HepG2 (cell line): ENCODE measurements around the gene OVOL2. TPM values are rescaled to one million over a fixed set of nuclear protein-coding genes. Genes with fewer than 3 reads are reported as not detected.

Experiments
- IRF9 ChIP-seq: sonication (generic); formaldehyde crosslinking; IDR thresholded peaks from 2 replicates; pipeline ENCODE4 v1.8.0; 2022; ENCODE audit warnings: missing genetic modification reagents, mild to moderate bottlenecking, borderline replicate concordance
- KIAA2018 ChIP-seq: sonication (generic); formaldehyde crosslinking; IDR thresholded peaks from 2 replicates; pipeline ENCODE4 v1.5.0; 2020; ENCODE audit warnings: mild to moderate bottlenecking, missing genetic modification reagents, borderline replicate concordance
- KLF16 ChIP-seq, 2 experiments: sonication (generic) in 1 of 2; formaldehyde crosslinking in 1 of 2; IDR thresholded peaks; 2 replicates each; pipeline versions ENCODE4 v1.6.1 to v1.8.0; 2016 to 2023; ENCODE audit warnings: missing genetic modification reagents in 2 of 2, missing compliant biosample characterization in 1 of 2
- MBD4 ChIP-seq: IDR thresholded peaks from 2 replicates; pipeline ENCODE4 v1.6.1; 2012; ENCODE audit warnings: low read length, inconsistent platforms, borderline replicate concordance
- MTF1 ChIP-seq: sonication (generic); formaldehyde crosslinking; IDR thresholded peaks from 2 replicates; pipeline ENCODE4 v1.5.0; 2020; ENCODE audit warnings: missing genetic modification reagents
- PREB ChIP-seq: sonication (generic); formaldehyde crosslinking; IDR thresholded peaks from 2 replicates; pipeline ENCODE4 v1.4.0; 2020; ENCODE audit warnings: missing genetic modification reagents
- SPEN ChIP-seq: sonication (generic); formaldehyde crosslinking; IDR thresholded peaks from 2 replicates; pipeline ENCODE4 v1.5.1; 2020; ENCODE audit warnings: low read depth, mild to moderate bottlenecking, missing genetic modification reagents
- TAF1 ChIP-seq: sonication (generic); formaldehyde crosslinking; IDR thresholded peaks from 2 replicates; pipeline ENCODE4 v1.4.0; 2020; ENCODE audit warnings: missing genetic modification reagents
- XBP1 ChIP-seq: sonication (generic); formaldehyde crosslinking; IDR thresholded peaks from 2 replicates; pipeline ENCODE4 v1.5.0; 2020; ENCODE audit warnings: missing genetic modification reagents
- ZNF142 ChIP-seq: sonication (generic); formaldehyde crosslinking; IDR thresholded peaks from 2 replicates; pipeline ENCODE4 v1.4.0; 2020; ENCODE audit warnings: missing genetic modification reagents
- ZNF550 ChIP-seq: sonication (generic); formaldehyde crosslinking; IDR thresholded peaks from 2 replicates; pipeline ENCODE4 v1.4.0; 2020; ENCODE audit warnings: mild to moderate bottlenecking, missing genetic modification reagents, borderline replicate concordance
- ZNF629 ChIP-seq: sonication (generic); formaldehyde crosslinking; conservative IDR thresholded peaks from 2 replicates; pipeline ENCODE4 v1.5.0; 2020; ENCODE audit warnings: missing genetic modification reagents
- ZNF768 ChIP-seq: sonication (generic); formaldehyde crosslinking; IDR thresholded peaks from 2 replicates; pipeline ENCODE4 v1.4.0; 2020; ENCODE audit warnings: missing genetic modification reagents
- polyA plus RNA-seq, 8 experiments: library from polyadenylated mRNA; depleted of rRNA in 3 of 8; stranded (reverse) in 7 of 8; unstranded in 1 of 8; fragments of >200 nt; fragmentation: Illumina TruSeq in 4 of 8; extraction: Trizol in 4 of 8; gene quantifications; 2 replicates each; pipeline versions ENCODE4 v1.2.1 to v1.2.3, GENCODE V29; 2011 to 2016; ENCODE audit warnings: low read depth in 4 of 8, missing spikeins in 1 of 8, mixed read lengths in 1 of 8; ENCODE audit not compliant: insufficient read depth in 1 of 8
- total RNA-seq, 5 experiments: library from RNA; depleted of rRNA; stranded (reverse); fragments of >200 nt; fragmentation: Illumina TruSeq; extraction: Trizol; gene quantifications; 2 replicates each; pipeline ENCODE4 v1.2.3, GENCODE V29; 2016; ENCODE audit warnings: low read depth in 1 of 5

Gene OVOL2
- total and polyA plus RNA-seq, 2 of the 13 experiments (the other 11 are each of a cell fraction or from before 2014, with no cell fraction given) = 0.20 to 0.31 TPM

GRCh38 chr20:17985388-17986018, 72.2 kb downstream of the OVOL2 start (continued):
- TF ChIP-seq ZNF142 (CRISPR knock-in tag) (no peak), KLF16 (CRISPR knock-in tag; IDR thresholded peaks at IDR 0.05) (peak in 1 of 2 experiments; percentile 96; a peak in 2 of 4 replicates), MBD4 (no peak), XBP1 (CRISPR knock-in tag) (no peak), KIAA2018 (CRISPR knock-in tag) (no peak), ZNF768 (CRISPR knock-in tag) (no peak), IRF9 (CRISPR knock-in tag) (no peak), MTF1 (CRISPR knock-in tag) (no peak), ZNF550 (no peak), PREB (CRISPR knock-in tag) (no peak), TAF1 (no peak), ZNF629 (peak; percentile 64; the same call in 1 of the 2 replicates), SPEN (peak; percentile 40; the same call in 1 of the 2 replicates)
